Adipocyte (in vitro differentiated cells): ENCODE results near the gene IKZF1.

Experiments
- DNase-seq: peaks from one replicate; pipeline ENCODE4 v3.0.0-alpha.2; 2015; ENCODE audit warnings: low read depth
- H3K27me3 ChIP-seq: replicated peaks from 2 replicates; pipeline ENCODE4 v1.7.0; 2013; ENCODE audit warnings: mild to moderate bottlenecking, low read length, moderate library complexity; ENCODE audit not compliant: control insufficient read depth, insufficient read depth
- H3K36me3 ChIP-seq: 2 replicates; pipeline ENCODE4 v1.7.0; 2013; ENCODE audit warnings: low read length, mild to moderate bottlenecking, moderate library complexity; ENCODE audit not compliant: control insufficient read depth, insufficient read depth, severe bottlenecking
- H3K4me1 ChIP-seq: 2 replicates; pipeline ENCODE4 v1.7.0; 2013; ENCODE audit warnings: mild to moderate bottlenecking, low read length, moderate library complexity; ENCODE audit not compliant: control insufficient read depth, insufficient read depth
- H3K4me3 ChIP-seq: 2 replicates; pipeline ENCODE4 v1.7.0; 2013; ENCODE audit warnings: mild to moderate bottlenecking, low read length, moderate library complexity
- H3K9ac ChIP-seq: 2 replicates; pipeline ENCODE4 v1.7.0; 2013; ENCODE audit warnings: mild to moderate bottlenecking, low read length, moderate library complexity
- H3K9me3 ChIP-seq: 2 replicates; pipeline ENCODE4 v1.7.0; 2013; ENCODE audit warnings: mild to moderate bottlenecking, low read length, moderate library complexity; ENCODE audit not compliant: control insufficient read depth

Gene IKZF1

DNA sequence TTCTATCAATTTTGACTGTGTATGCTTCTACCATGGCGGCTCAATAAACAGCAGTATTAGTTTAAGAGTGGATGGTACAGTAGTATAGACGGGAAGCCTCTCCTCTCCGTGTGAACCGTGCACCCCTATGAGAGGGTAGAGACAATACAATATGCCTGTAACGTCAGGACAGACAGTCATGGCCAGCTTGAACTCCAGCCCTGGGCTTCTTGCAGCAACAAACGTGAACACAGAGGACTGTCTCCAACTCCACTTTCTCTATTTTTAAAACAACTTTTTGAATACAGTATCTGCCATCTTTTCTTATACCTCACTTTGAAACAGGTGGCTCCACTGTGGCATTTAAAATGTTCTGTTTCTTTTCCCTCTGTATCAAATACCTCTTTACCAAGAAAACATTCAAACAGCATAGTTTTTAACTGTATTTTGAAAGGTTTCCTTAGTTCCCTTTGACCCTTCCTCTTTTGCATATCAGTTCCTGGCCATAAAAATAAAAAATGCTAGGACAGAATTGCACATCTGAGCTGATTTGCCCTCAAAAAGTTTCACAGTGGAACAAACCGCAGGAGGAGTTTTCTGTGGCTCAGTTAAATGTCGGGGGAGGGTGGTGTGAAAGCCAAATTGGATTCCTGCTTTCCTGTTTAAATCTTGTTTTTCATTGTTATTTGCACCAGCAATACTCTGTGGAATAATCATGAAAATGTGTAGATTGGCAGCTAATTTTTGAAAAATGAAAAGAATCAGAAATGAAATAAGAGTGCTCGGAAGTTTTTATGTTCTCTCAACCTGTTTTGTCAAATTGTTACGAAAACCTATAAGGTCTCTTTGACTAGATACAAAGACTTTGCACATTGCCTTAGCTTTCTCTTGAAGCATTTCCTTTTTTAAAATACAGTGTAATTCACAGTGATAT, 8.0 kb downstream of the IKZF1 start:
- peaks cover 42% of the 10 kb centered on the region for H3K27me3 ChIP-seq
- no peak overlapping the region for H3K9ac ChIP-seq
- DNase-seq, result no peak
- no peak overlapping the region for H3K4me3 ChIP-seq
- no peaks in the 10 kb centered on the region for H3K4me1 ChIP-seq
- H3K9me3 ChIP-seq, result no peaks in the 10 kb centered on the region
- no peaks in the 10 kb centered on the region for H3K36me3 ChIP-seq

DNA sequence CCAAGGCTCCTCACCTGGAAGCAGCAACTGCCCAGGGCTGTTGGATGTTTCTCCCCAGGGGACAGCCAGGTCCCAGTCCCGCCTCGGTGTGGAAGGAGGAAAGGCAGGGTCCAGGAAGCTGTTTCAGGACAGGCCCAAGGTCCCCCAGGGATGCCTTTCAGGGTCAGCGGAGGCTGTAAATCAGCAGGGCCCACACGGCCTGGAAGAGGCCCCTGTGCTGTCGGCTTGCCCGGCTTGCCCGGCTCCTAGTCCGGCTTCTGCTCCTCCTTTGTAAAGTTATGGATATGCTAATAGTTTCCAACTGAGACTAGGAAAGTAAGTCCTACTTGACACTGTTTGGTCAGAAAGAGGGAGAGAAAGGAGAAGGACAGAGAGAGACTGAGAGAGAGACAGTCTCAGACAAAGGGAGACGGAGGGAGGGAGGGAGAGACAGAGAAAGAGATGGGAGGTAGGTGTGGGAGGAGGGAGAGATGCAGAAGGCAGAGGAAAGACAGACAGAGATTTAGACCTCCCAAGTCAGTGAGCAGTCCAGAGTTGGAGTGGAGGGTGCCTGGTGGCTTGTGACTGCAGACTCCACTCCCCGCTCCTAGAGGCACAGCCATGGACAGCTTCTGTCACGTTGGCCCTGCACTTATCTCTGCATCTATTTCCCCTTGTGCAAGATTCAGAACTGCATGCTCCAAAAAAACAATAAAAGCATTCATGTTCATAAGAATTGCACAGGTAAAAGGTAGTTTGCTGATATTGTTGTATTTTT, 10.5 kb downstream of the IKZF1 start:
- Histone ChIP-seq H3K4me1 (no peaks in the 10 kb centered on the region), H3K36me3 (no peaks in the 10 kb centered on the region), H3K27me3 (peaks cover 38% of the 10 kb centered on the region), H3K9me3 (no peaks in the 10 kb centered on the region), H3K9ac (no peak overlapping the region), H3K4me3 (no peak overlapping the region)
- DNase-seq, result no peak

DNA sequence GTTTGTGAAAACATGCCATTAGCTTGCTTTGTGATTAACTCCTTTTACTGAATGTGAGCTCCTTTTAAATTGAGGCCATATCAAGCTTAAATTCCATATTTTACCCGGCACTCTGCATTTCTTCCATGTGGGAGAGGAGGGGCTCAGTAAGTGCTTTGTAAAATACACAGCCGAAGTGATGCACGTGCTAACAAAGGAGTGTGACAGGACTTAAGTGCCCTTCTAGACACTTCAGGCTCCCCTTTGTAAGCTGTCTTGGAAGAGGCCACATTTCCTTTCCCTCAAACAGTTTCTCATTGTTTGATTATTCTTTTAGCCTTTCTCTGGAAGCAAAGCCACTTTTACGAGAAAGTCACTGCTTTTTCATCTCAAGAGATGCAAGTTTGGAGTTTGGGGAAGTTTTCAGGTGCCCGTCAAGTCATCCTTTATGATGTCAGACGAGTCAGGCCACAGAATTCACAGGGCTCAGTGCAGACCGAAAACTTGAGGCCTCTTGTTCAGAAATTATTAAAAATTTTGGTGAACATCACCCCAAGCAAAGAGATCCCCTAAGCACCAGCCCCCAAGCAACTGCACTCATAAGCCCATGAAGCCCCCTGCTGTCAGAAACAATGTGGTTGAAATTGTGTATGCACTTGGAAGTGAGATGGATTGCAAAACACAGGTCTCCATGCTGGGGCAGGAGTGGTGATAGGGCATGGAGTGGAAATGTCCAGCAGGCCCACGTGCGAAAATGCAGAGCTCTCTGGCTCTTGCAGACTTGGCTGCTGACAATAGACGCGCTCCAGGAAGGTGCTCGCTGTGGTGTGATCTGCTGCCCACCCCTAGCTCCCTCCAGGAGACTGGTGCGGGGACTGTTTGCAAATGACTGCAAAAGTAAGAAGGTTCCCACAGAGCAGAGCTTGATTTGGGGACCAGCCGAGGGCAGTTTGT, 11.5 kb downstream of the IKZF1 start:
- Histone ChIP-seq H3K9ac (no peak overlapping the region), H3K9me3 (no peaks in the 10 kb centered on the region), H3K36me3 (no peaks in the 10 kb centered on the region), H3K4me3 (no peak overlapping the region), H3K27me3 (peaks cover 46% of the 10 kb centered on the region), H3K4me1 (no peaks in the 10 kb centered on the region)
- no peak for DNase-seq

DNA sequence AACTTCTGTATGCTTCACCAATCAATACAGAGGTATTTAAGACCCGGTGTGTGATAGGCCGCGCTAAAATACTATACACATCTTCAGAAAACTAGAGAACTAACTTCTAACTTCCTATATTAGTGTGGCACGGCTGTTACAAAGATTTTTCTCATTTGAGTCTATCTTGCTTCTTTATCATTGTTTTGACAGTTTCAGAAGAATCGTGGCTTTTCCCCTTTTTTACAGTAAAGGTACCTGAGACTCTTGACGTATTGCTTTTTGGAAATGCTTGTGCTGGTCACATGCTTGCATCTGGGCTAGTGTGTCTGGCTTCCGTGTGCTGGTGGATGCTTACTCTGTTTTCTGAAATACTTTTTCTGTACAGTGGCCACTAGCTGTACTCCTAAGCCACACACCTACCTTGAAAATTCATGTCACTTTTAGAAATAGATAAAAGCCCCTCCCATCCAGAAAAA, 12.7 kb downstream of the IKZF1 start:
- Histone ChIP-seq H3K27me3 (peaks cover 50% of the 10 kb centered on the region), H3K9me3 (no peaks in the 10 kb centered on the region)
- DNase-seq, result no peak

DNA sequence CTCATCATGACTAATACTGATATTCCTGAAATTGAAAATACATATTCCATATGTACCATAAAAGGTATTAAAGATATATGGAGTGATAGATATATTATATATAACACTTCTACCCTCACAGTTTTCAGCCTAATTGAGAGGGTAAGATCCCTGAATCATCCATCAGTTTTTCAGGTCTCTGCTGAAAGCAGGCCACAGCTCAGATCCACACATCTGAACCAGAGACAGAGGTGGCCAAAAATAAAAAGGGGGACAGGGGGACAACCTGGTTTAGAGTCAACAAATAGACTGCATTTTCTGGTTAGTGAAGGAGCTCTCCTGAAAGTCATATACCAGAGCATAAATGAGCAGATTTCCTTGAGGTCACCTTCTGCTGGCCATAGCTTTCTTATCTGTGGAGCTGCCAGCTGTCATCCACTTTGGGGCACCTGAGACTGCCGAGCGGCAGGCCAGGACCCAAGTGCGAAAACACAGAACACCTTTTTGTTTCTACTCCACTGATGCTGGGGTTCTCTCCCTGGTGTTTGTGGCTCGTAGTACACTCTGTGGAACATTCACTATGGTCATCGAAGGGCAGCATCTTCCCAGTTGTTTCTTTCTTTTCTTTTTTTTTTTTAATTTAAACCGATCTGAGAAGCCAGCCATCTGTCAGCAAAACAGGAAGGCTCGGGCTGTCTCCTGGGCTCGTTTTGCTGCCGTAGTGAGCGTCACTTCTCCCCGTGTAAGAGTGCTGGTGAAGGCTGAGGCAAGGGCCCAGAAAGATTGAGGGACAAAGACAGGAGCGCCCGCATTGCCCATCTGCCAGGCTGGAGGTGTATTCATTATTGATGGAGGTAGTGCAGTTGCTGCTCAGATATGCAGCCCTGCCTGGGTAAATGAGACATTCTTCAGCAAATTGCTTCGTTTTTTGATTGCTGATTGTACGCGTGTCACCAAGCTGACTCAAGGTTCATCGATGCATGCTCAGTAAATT, 13.5 kb downstream of the IKZF1 start:
- Histone ChIP-seq H3K4me1 (no peaks in the 10 kb centered on the region), H3K36me3 (no peaks in the 10 kb centered on the region), H3K4me3 (no peak overlapping the region), H3K9me3 (no peaks in the 10 kb centered on the region), H3K27me3 (peaks cover 43% of the 10 kb centered on the region), H3K9ac (no peak overlapping the region)
- DNase-seq, result no peak

More for the DNA sequence above, 12.7 kb downstream of the IKZF1 start:
- no peaks in the 10 kb centered on the region for H3K4me1 ChIP-seq
- H3K4me3 ChIP-seq, result no peak overlapping the region
- H3K36me3 ChIP-seq, result no peaks in the 10 kb centered on the region
- no peak overlapping the region for H3K9ac ChIP-seq

DNA sequence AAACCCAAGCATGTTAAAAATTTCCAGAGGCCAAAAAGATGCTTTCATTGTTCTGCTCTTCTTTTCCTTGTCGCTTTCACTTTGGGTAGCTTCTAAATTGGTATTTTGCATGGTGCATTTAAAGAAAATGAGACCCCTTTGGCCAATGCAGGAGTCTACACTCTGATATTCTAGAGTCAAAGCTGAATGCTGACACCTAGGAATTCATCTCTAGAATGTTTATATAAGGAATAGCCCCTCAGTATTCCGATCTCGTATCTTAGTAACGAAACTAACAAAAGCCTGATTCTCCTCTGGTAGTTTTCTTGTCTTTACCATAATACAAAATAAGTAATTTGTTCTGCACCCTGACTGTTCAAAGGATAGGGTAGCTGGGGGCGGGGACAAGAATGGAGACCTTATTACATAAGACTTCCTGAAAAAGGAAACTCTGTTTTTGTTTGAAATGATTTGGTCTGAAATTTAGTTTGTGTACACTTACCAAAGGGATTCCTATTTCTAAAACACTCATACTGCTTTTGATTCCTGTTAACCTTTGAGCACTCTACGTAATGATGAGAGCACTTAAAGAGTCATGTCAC, 17.1 kb downstream of the IKZF1 start:
- H3K36me3 ChIP-seq, result no peaks in the 10 kb centered on the region
- H3K9me3 ChIP-seq, result no peaks in the 10 kb centered on the region
- no peak overlapping the region for H3K4me3 ChIP-seq
- peaks cover 33% of the 10 kb centered on the region for H3K27me3 ChIP-seq
- no peaks in the 10 kb centered on the region for H3K4me1 ChIP-seq
- no peak for DNase-seq
- no peak overlapping the region for H3K9ac ChIP-seq

DNA sequence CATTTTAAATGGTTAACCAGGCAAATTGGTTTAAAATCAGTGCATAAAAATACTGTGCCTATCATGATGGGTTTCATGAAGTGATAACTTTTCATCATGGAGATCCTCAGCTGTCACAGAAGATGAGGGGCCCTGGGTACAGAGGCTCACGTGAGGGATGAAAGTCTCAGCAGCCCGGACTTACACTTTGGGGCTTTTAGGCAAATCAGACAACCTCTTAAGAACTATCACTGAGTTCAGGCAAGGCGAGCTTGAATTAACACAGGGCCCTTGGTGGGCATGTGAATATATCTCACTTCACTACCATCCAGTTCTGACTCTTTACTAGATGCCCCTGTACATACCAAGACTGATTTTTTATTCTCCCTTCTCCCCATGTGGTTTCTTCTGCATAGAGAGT, 19.6 kb downstream of the IKZF1 start:
- Histone ChIP-seq H3K27me3 (peaks cover 27% of the 10 kb centered on the region), H3K9ac (no peak overlapping the region), H3K4me1 (no peaks in the 10 kb centered on the region), H3K36me3 (no peaks in the 10 kb centered on the region), H3K4me3 (no peak overlapping the region), H3K9me3 (no peaks in the 10 kb centered on the region)
- DNase-seq, result no peak

DNA sequence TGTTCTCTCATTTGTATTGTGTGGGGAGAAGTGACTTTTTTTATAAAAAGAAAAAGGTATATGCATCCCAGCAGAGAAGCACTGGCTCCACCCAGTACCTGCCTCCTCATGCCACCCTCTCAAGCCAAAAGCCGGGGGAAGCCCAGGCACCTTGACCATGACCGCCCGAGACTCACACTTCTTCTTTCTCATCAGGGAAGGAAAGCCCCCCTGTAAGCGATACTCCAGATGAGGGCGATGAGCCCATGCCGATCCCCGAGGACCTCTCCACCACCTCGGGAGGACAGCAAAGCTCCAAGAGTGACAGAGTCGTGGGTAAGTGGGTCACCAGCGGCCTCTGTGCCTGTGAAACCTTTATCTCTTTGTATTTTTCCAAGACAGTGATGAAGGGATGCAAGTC, 22.9 kb downstream of the IKZF1 start:
- H3K9ac ChIP-seq, result no peak overlapping the region
- DNase-seq, result no peak
- no peaks in the 10 kb centered on the region for H3K36me3 ChIP-seq
- H3K27me3 ChIP-seq, result peaks cover 29% of the 10 kb centered on the region
- no peaks in the 10 kb centered on the region for H3K4me1 ChIP-seq
- H3K4me3 ChIP-seq, result no peak overlapping the region
- H3K9me3 ChIP-seq, result no peaks in the 10 kb centered on the region

DNA sequence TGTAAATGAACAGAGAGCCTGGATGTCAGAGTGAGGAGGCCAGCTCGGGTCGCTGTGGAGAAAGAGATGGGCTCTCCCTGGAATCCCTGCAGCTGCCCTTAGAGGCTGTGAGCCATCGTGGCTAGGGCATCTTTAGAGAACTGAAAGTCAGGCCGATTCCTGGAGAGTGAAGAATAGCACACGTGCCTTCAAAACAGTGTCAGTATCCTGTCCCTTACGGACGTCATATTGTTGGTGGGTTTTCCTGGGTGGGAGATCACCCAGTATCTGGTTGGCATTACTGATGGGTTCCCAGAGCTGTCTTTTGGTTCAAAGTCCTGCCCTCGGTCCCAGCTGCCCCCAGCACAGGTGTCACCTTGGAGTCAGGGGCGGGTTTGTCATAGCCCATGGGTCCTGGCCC, 25.3 kb downstream of the IKZF1 start:
- H3K36me3 ChIP-seq, result no peaks in the 10 kb centered on the region
- no peak overlapping the region for H3K9ac ChIP-seq
- no peaks in the 10 kb centered on the region for H3K4me1 ChIP-seq
- no peaks in the 10 kb centered on the region for H3K9me3 ChIP-seq
- no peak for DNase-seq
- H3K27me3 ChIP-seq, result peaks cover 37% of the 10 kb centered on the region
- H3K4me3 ChIP-seq, result no peak overlapping the region

DNA sequence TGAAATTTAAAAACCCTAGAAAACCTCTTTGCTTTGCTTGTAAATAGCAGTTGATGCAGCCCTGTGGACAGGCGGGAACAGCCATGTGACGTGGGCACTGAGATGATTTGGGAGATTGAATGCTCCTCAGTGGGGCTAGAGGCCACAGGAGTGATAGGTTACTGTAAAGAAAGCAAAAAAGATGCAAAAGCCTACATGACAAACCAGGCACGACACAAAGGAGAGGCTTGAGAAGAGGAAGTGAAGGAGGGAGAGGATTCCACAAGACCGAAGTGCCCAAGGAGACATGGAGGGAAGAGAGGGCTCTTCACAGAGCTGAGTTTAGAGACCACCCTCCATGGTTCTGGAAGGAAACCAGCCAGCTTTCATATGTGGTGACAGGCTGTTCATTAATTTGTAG, 25.7 kb downstream of the IKZF1 start:
- peaks cover 40% of the 10 kb centered on the region for H3K27me3 ChIP-seq
- no peaks in the 10 kb centered on the region for H3K36me3 ChIP-seq
- no peaks in the 10 kb centered on the region for H3K9me3 ChIP-seq
- H3K4me3 ChIP-seq, result no peak overlapping the region
- H3K9ac ChIP-seq, result no peak overlapping the region
- no peak for DNase-seq
- H3K4me1 ChIP-seq, result no peaks in the 10 kb centered on the region
